ENCODE data around the gene HLCS.
"Not testable (repeated sequence)": the region's sequence is repeated elsewhere in the genome, so short reads cannot be mapped to it uniquely, and the experiment has no call there.

The HLCS gene

DNA sequence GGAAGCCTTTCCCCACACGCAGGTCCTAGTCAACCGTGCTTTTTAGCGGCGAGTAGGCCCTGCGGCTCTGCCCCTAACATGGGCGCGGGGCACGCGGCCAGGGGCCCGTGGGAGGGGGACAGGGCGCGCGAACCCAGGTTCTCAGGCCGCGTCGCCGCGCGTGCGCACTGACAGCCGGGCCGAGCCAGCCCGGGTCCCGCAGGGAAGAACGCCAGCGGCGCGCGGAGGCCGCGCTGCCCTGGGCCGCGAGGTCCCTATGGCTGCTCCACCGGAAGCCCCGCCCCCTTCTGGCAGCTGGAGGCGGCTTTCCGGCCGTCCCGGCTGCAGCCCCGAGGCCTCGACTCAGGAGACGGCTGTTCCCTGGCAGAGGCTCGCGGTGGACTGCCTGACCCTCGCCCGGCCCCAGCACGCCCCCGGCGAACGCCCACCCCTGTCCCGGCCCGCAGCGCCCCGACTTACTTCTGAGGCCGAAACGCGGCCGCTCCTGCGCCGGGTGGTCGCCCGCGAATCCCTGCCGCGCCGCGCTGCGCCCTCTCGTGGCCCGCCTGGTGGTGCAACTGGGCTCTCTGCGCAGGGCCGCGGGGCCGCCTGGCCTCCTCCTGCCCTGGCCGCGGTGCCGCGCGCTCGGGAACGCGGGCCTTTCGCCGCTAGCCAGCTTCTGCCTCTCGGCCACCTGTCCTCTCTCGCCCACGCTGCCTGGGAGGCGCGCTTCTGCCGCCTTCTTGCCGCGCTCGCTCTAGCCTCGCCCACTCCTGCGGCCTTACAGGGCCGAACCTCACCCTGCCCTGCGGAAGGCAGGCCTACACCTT is 23.4 kb upstream of the HLCS start:
- H3K4me3 ChIP-seq (replicated peaks; ENCODE audit: low read depth, low read length) = peak overlapping the region; percentile 46
- peak; percentile 43 for DNase-seq (ENCODE audit: extremely low read depth, low read depth)
- TF ChIP-seq, protein P1, sequence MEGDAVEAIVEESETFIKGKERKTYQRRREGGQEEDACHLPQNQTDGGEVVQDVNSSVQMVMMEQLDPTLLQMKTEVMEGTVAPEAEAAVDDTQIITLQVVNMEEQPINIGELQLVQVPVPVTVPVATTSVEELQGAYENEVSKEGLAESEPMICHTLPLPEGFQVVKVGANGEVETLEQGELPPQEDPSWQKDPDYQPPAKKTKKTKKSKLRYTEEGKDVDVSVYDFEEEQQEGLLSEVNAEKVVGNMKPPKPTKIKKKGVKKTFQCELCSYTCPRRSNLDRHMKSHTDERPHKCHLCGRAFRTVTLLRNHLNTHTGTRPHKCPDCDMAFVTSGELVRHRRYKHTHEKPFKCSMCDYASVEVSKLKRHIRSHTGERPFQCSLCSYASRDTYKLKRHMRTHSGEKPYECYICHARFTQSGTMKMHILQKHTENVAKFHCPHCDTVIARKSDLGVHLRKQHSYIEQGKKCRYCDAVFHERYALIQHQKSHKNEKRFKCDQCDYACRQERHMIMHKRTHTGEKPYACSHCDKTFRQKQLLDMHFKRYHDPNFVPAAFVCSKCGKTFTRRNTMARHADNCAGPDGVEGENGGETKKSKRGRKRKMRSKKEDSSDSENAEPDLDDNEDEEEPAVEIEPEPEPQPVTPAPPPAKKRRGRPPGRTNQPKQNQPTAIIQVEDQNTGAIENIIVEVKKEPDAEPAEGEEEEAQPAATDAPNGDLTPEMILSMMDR (IDR thresholded peaks at IDR 0.05; ENCODE audit: low read depth, low read length, missing control alignments) = peak; percentile 37

DNA sequence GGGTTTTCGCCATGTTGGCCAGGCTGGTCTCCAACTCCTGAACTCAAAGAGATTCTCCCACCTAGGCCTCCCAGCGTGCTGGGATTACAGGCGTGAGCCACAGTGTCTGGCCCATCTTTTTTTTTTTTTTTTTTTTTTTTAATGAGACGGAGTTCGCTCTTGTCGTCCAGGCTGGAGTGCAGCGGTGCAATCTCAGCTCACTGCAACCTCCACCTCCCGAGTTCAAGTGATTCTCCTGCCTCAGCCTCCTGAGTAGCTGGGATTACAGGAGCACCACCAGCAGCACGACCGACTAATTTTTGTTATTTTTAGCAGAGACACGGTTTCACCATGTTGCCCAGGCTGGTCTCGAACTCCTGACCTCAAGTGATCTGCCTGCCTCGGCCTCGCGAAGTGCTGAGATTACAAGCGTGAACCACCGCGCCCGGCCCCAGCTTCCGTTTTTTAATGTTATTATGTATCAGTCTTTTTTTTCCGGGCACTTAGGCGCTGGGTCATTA is 22.8 kb upstream of the HLCS start:
- H3K4me3 ChIP-seq (replicated peaks; ENCODE audit: low read depth, low read length) = peak overlapping the region; percentile 46
- DNase-seq (ENCODE audit: extremely low read depth, low read depth) = not testable (repeated sequence)

DNA sequence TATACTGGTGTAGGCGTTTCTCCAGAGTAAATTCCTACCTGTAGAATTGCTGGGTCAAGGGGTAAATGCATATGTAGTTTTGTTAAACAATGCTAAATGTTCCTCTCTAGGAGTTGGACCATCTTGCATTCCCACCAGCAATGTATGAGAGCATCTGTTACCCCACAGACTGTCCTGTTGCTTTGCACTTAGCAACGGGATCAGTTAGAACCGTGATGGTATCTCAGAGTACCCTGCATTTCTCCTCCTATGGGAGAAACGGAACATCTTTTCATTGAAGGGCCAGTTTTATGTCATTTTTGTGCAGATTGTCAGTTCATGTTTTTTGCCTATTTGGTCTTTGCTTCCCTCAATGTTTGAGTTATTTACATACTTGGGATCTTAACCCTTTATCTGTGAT is 22.1 kb upstream of the HLCS start:
- TF ChIP-seq, protein P1 (IDR thresholded peaks at IDR 0.05; ENCODE audit: low read depth, low read length, missing control alignments) = no peak
- H3K4me3 ChIP-seq (replicated peaks; ENCODE audit: low read depth, low read length) = no peak overlapping the region
- DNase-seq (ENCODE audit: extremely low read depth, low read depth) = no peak

DNA sequence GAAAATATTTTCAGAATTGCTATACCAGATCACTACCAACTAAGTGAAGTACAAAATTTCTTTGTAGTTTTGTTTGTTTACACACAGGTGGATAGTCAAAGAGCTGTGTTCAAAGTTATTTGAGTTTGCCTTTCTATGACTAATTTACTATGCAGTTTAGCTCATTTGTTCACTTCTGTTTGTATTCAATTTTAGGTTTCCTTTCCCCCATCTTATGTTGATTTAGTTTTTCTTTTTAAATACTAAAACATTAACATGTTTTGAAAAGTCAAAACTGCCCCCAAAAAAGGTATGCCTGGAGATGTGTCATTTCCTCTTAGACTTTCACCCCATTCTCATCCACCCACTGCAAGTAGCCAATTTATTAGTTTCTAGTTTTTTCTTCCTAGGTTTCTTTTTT is 21.4 kb upstream of the HLCS start:
- DNase-seq (ENCODE audit: extremely low read depth, low read depth) = no peak
- no peak overlapping the region for H3K4me3 ChIP-seq (replicated peaks; ENCODE audit: low read depth, low read length)
- TF ChIP-seq, protein P1 (IDR thresholded peaks at IDR 0.05; ENCODE audit: low read depth, low read length, missing control alignments) = no peak

DNA sequence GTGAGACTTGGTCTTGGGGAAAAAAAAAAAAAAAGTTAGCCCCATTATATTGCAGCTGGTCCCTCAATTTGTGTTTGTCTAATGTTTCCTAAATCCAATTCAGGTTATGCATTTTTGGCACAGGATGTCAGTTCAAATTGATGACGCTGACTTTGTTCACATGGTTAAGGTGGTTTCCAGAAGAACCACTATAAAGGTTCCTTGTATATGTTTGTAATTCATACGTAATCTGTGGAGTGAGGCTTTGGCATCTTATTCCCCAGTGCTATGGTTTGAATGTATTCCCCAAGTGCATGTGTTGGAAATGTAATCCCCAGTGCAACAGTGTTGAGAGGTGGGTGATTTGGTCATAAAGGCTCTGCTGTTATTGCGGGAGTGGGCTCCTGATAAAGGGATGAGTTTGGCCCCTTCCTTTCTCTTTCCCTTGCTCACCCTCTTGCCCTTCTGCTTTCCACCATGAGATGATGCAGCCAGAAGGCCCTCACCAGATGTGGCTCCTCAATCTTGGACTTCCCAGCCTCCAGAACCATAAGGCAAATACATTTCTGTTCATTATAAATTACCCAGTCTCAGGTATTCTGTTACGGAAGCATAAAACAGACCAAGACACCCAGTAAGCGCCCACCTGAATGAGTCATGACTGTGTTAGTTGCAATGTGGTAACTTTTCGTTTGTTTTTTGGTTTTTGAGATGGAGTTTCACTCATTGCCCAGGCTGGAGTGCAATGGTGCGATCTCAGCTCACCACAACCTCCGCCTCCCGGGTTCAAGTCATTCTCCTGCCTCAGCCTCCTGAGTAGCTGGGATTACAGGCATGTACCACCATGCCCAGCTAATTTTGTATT is 19.5 kb upstream of the HLCS start:
- no peak overlapping the region for H3K4me3 ChIP-seq (replicated peaks; ENCODE audit: low read depth, low read length)
- TF ChIP-seq, protein P1 (IDR thresholded peaks at IDR 0.05; ENCODE audit: low read depth, low read length, missing control alignments) = no peak
- DNase-seq (ENCODE audit: extremely low read depth, low read depth) = no peak

DNA sequence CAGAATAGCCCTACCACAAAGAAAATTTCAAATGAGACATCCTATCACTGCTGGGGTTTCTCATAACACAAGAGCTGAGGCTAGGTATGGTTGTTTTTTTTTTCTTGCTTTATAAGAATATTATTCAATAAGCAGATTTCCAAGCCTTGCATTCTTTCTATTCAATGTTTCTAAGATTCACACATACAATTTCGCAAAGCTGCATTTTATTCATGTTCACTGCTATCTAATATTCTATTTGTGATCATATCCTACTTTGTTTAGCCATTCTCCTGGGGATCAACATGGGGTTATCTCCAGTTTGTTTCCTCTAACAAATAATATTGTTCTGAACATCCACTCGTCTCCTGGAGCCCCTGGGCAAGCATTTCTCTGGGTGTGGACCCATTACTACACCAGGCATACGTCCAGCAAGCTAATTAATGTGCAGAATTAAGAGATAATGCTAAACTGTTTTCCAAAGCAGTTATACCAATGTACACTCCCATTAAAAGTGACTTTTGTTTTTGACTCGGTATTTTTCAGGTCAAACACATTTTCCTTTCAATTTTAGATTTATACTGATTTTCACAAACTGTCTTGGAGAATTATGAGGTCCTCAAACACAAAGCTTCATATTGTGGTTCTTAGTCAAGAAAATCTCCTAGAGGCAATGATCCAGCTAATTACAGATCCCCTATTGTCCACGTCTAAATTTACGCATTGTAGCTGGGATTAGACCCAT is 15.7 kb upstream of the HLCS start:
- H3K4me3 ChIP-seq (replicated peaks; ENCODE audit: low read depth, low read length) = no peak overlapping the region
- TF ChIP-seq, protein P1 (IDR thresholded peaks at IDR 0.05; ENCODE audit: low read depth, low read length, missing control alignments) = no peak
- no peak for DNase-seq (ENCODE audit: extremely low read depth, low read depth)
